Upper lobe of right lung (tissue), 1 donor: ENCODE measurements around the gene HDAC4. TPM values are rescaled to one million over a fixed set of nuclear protein-coding genes. Genes with fewer than 3 reads are reported as not detected.

Experiments used
- ATAC-seq: fragments of 200-7000 bp; cut with Tn5 transposase; one replicate; pipeline ENCODE4 v1.9.1; 2020; ENCODE audit warnings: mild to moderate bottlenecking, moderate library complexity
- DNase-seq: peaks from one replicate; pipeline ENCODE4 v3.0.0-alpha.2; 2020
- H3K27ac ChIP-seq: fragments of 200-600 bp; one replicate; pipeline ENCODE4 v1.8.0; 2022
- H3K27me3 ChIP-seq: fragments of 200-600 bp; one replicate; pipeline ENCODE4 v1.8.0; 2022; ENCODE audit warnings: mild to moderate bottlenecking
- H3K36me3 ChIP-seq: fragments of 200-600 bp; one replicate; pipeline ENCODE4 v1.8.0; 2022
- H3K4me1 ChIP-seq: fragments of 200-600 bp; one replicate; pipeline ENCODE4 v1.8.0; 2022
- H3K4me3 ChIP-seq: fragments of 200-600 bp; one replicate; pipeline ENCODE4 v1.8.0; 2022; ENCODE audit warnings: mild to moderate bottlenecking
- H3K9me3 ChIP-seq: fragments of 200-600 bp; one replicate; pipeline ENCODE4 v1.8.0; 2022
- CTCF ChIP-seq: fragments of 200-600 bp; IDR thresholded peaks from one replicate; pipeline ENCODE4 v1.8.0; 2022; ENCODE audit warnings: antibody characterized with exemption
- intact Hi-C: fragments of 100-400 bp; cut with DNase I; formaldehyde crosslinking; loops from one replicate; pipeline ENCODE4 v1.11.0; 2022
- total RNA-seq: library from RNA; stranded (reverse); fragmentation: NEBNext Ultra II Directional; extraction: Animal tissue kit (Norgen Biotek cat#: 25700); gene quantifications from one replicate; pipeline ENCODE4 v1.2.1, GENCODE V29; 2021
- donor health status: DM: no; HTN: yes; CAD: no; lungs with severe emphysema.

Gene HDAC4
- total RNA-seq, 1 donor from 2014 or later = 44.1 TPM

GRCh38 chr2:239312081-239312511 lies 88.7 kb downstream of the HDAC4 start:
- H3K27me3 ChIP-seq = no peaks in the 10 kb centered on the region
- H3K36me3 ChIP-seq = no peaks in the 10 kb centered on the region
- peaks cover 30% of the 10 kb centered on the region for H3K4me1 ChIP-seq
- no peaks in the 10 kb centered on the region for H3K9me3 ChIP-seq
- no peak for DNase-seq
- H3K27ac ChIP-seq = no peak overlapping the region
- no peak overlapping the region for H3K4me3 ChIP-seq
- intact Hi-C loops = no loop called here
- no peak for TF ChIP-seq CTCF
- no peak for ATAC-seq

- Histone ChIP-seq H3K27ac (no peak overlapping the region), H3K4me1 (peaks cover 28% of the 10 kb centered on the region), H3K27me3 (no peaks in the 10 kb centered on the region), H3K4me3 (no peak overlapping the region), H3K9me3 (no peaks in the 10 kb centered on the region), H3K36me3 (no peaks in the 10 kb centered on the region)
- TF ChIP-seq CTCF = no peak
- ATAC-seq = peak; percentile 89
- intact Hi-C loops = no loop called here
- DNase-seq = peak; percentile 85
Observed at GRCh38 chr2:239311132-239312040, 89.4 kb downstream of the HDAC4 start.

GRCh38 chr2:239310401-239311061 lies 90.3 kb downstream of the HDAC4 start:
- no peak for ATAC-seq
- H3K27me3 ChIP-seq = no peaks in the 10 kb centered on the region
- H3K9me3 ChIP-seq = no peaks in the 10 kb centered on the region
- peak; percentile 55 for DNase-seq
- peaks cover 28% of the 10 kb centered on the region for H3K4me1 ChIP-seq
- no peaks in the 10 kb centered on the region for H3K36me3 ChIP-seq
- intact Hi-C loops = no loop called here
- H3K27ac ChIP-seq = no peak overlapping the region
- H3K4me3 ChIP-seq = no peak overlapping the region
- TF ChIP-seq CTCF = no peak

- H3K9me3 ChIP-seq = no peaks in the 10 kb centered on the region
- no peak for TF ChIP-seq CTCF
- DNase-seq (peak; percentile 53), ATAC-seq (no peak)
- peaks cover 28% of the 10 kb centered on the region for H3K4me1 ChIP-seq
- peak overlapping the region; percentile 63 for H3K27ac ChIP-seq
- H3K36me3 ChIP-seq = no peaks in the 10 kb centered on the region
- no peaks in the 10 kb centered on the region for H3K27me3 ChIP-seq
- intact Hi-C loops = no loop called here
- peak overlapping the region; percentile 41 for H3K4me3 ChIP-seq
Observed at GRCh38 chr2:239309398-239310245, 91.2 kb downstream of the HDAC4 start.

- intact Hi-C loops = no loop called here
- DNase-seq = peak; percentile 63
- ATAC-seq = no peak
Observed at GRCh38 chr2:239308661-239309397, 92.0 kb downstream of the HDAC4 start.

More at GRCh38 chr2:239308661-239309397, 92.0 kb downstream of the HDAC4 start:
- Histone ChIP-seq H3K27ac (peak overlapping the region; percentile 63), H3K4me1 (peaks cover 28% of the 10 kb centered on the region), H3K9me3 (no peaks in the 10 kb centered on the region), H3K36me3 (no peaks in the 10 kb centered on the region), H3K4me3 (peak overlapping the region; percentile 41), H3K27me3 (no peaks in the 10 kb centered on the region)
- TF ChIP-seq CTCF = no peak
